ENCODE results near the gene ZNF726. TPM values are rescaled to one million over a fixed set of nuclear protein-coding genes. Genes with fewer than 3 reads are reported as not detected.

Gene ZNF726
- 0.11 and 0.18 TPM in 2 replicates for total RNA-seq (2021)
- long read RNA-seq, result 0 reads

- no peaks in the 10 kb centered on the region for H3K79me1 ChIP-seq (ENCODE audit: insufficient read depth, low read depth, low read length, poor library complexity, severe bottlenecking)
- no peak within 1 kb of the TSS for H2BK120ac ChIP-seq (ENCODE audit: low read depth, low read length, poor library complexity, severe bottlenecking)
- no peak within 1 kb of the TSS for H2BK12ac ChIP-seq (ENCODE audit: insufficient read length, low read depth, low read length)
- TF ChIP-seq CTCF (conservative IDR thresholded peaks at IDR 0.05), result no peak
- no peak within 1 kb of the TSS for H2BK15ac ChIP-seq (ENCODE audit: low read depth, low read length)
- Mint-ChIP-seq H3K36me3 (ENCODE audit: insufficient read depth in 1 of 3, low read depth in 3 of 3) (peaks cover 4 to 20% (median 12%) of the 10 kb centered on the region in 3 experiments; a peak in 5 of 7 replicates), H3K27me3 (ENCODE audit: low read depth) (no peaks in the 10 kb centered on the region), H3K9me3 (peaks cover 81 to 91% of the 10 kb centered on the region in 2 experiments), H3K27ac (no peak within 1 kb of the TSS; a peak in 1 of 7 replicates), H3K4me3 (peak within 1 kb of the TSS; percentile 33 to 76; a peak in 4 of 5 replicates), H3K4me1 (0 out of 4 replicates have a peak, but pooled peaks cover 0 to 3% of the 10 kb centered on the region in 2 experiments)
- no peak within 1 kb of the TSS for H4K91ac ChIP-seq (ENCODE audit: insufficient read length, low read depth, low read length)
- H2AK5ac ChIP-seq (ENCODE audit: insufficient read length, low read length), result no peak within 1 kb of the TSS
- no peak within 1 kb of the TSS for H3K23ac ChIP-seq (ENCODE audit: insufficient read length, low read depth, low read length)
- no peak within 1 kb of the TSS for H3T11ph ChIP-seq (ENCODE audit: low read length)
- H3K9ac ChIP-seq (ENCODE audit: extremely low read depth, insufficient read length, low read length), result peak within 1 kb of the TSS; percentile 93
- peak within 1 kb of the TSS; percentile 4 for H3K4me2 ChIP-seq (ENCODE audit: insufficient read depth, insufficient read length, low read length)
- no peak within 1 kb of the TSS for H2AFZ ChIP-seq (ENCODE audit: low read length)
- H4K8ac ChIP-seq (replicated peaks; ENCODE audit: insufficient read length, low read depth, low read length), result no peak within 1 kb of the TSS
- no peak within 1 kb of the TSS for H3K27ac ChIP-seq (ENCODE audit: insufficient read length, low read depth, low read length)
- H2BK20ac ChIP-seq (ENCODE audit: low read depth, low read length, poor library complexity, severe bottlenecking), result no peak within 1 kb of the TSS
- peaks cover 11% of the 10 kb centered on the region for H3K9me3 ChIP-seq (ENCODE audit: control insufficient read depth, low read depth, low read length)
- peak within 1 kb of the TSS; percentile 95 for H3K14ac ChIP-seq (ENCODE audit: insufficient read depth, low read length)
- no peaks in the 10 kb centered on the region for H4K20me1 ChIP-seq (ENCODE audit: control insufficient read depth, insufficient read depth, insufficient read length)
- no peaks in the 10 kb centered on the region; the same call in 1 of the 2 replicates for H3K79me2 ChIP-seq (ENCODE audit: insufficient read depth, low read length)
- H2BK5ac ChIP-seq (ENCODE audit: insufficient read length, low read length), result no peak within 1 kb of the TSS
- no peak within 1 kb of the TSS for H3K56ac ChIP-seq (ENCODE audit: insufficient read length, low read depth, low read length)
- no peaks in the 10 kb centered on the region for H3K27me3 ChIP-seq (ENCODE audit: insufficient read depth, low read length)
- H3K18ac ChIP-seq (ENCODE audit: insufficient read length, low read depth, low read length), result peak within 1 kb of the TSS; percentile 90
- H3K4ac ChIP-seq (ENCODE audit: low read depth, low read length), result no peak within 1 kb of the TSS
- no peaks in the 10 kb centered on the region; the same call in 1 of the 2 replicates for H3K4me1 ChIP-seq (ENCODE audit: insufficient read depth, low read length)
- no peak within 1 kb of the TSS for H4K5ac ChIP-seq (ENCODE audit: insufficient read length, low read depth, low read length)
- no peaks in the 10 kb centered on the region for H3K23me2 ChIP-seq (ENCODE audit: insufficient read length, low read depth, low read length, poor library complexity, severe bottlenecking)
- no peak for DNase-seq
- no CpG with 5 or more reads among the region's 44 CpGs for WGBS (ENCODE audit: extremely low coverage, insufficient read length, low lambda C conversion rate)
Observed at GRCh38 chr19:23914402-23915286, at the start of gene ZNF726. ZNF726 (plus strand) TSS chr19:23914886; CDS start chr19:23914995, 109 bp downstream.
